Keratinocyte (primary cell): Measurements from ENCODE around the gene ITGA2.

Experiments
- EZH2 ChIP-seq: IDR thresholded peaks from one replicate; pipeline ENCODE4 v1.6.1; 2012; ENCODE audit warnings: inconsistent platforms, mild to moderate bottlenecking, low read length, moderate library complexity
- TF ChIP-seq, protein P1 (sequence below), 3 experiments: IDR thresholded peaks in 1 of 3; conservative IDR thresholded peaks in 1 of 3; optimal IDR thresholded peaks in 1 of 3; 2 replicates in 2 of 3; 3 replicates in 1 of 3; pipeline versions ENCODE3 to v1.5.1; 2011; ENCODE audit warnings: low read length in 3 of 3, mild to moderate bottlenecking in 3 of 3, moderate library complexity in 2 of 3, control low read depth in 1 of 3, inconsistent platforms in 1 of 3; ENCODE audit not compliant: insufficient read depth in 2 of 3; ENCODE audit errors: extremely low read depth in 1 of 3

DNA sequence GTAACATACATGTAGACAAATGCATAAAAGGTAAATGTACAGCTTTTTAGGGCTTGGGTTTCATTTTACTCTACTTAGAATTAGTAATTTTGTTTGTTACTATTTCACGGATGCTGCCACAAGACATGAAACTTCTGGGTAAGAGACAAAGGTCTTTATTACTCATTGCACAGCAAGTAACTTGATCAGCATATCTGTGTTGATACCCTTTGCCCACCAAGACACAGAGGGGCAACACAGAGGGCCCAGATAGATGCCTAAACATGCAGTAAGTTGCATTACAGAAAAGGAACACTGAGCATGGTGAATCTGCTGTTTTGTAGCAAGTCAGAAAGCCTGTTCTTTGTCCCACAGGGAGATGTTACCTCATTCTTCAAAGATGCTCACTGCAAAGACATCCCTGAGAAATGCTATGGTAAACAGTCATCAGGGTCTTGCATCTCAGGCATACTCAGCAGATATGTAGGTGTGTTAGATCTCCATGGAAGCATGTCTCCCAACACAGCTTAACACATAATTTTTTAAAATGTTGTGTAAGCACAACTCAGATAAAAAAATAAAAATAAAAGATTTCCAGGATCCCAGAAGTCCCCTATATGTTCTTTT is 10.3 kb downstream of the ITGA2 start:
- TF ChIP-seq, protein P1, sequence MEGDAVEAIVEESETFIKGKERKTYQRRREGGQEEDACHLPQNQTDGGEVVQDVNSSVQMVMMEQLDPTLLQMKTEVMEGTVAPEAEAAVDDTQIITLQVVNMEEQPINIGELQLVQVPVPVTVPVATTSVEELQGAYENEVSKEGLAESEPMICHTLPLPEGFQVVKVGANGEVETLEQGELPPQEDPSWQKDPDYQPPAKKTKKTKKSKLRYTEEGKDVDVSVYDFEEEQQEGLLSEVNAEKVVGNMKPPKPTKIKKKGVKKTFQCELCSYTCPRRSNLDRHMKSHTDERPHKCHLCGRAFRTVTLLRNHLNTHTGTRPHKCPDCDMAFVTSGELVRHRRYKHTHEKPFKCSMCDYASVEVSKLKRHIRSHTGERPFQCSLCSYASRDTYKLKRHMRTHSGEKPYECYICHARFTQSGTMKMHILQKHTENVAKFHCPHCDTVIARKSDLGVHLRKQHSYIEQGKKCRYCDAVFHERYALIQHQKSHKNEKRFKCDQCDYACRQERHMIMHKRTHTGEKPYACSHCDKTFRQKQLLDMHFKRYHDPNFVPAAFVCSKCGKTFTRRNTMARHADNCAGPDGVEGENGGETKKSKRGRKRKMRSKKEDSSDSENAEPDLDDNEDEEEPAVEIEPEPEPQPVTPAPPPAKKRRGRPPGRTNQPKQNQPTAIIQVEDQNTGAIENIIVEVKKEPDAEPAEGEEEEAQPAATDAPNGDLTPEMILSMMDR (optimal IDR thresholded peaks at IDR 0.05 in 1 of 3, IDR thresholded peaks at IDR 0.05 in 1 of 3, conservative IDR thresholded peaks at IDR 0.05 in 1 of 3; ENCODE audit: extremely low read depth in 1 of 3, insufficient read depth in 2 of 3, low read length in 3 of 3), result no peak
- no peak for TF ChIP-seq EZH2
